ENCODE results near the gene LGALS7.

DNA sequence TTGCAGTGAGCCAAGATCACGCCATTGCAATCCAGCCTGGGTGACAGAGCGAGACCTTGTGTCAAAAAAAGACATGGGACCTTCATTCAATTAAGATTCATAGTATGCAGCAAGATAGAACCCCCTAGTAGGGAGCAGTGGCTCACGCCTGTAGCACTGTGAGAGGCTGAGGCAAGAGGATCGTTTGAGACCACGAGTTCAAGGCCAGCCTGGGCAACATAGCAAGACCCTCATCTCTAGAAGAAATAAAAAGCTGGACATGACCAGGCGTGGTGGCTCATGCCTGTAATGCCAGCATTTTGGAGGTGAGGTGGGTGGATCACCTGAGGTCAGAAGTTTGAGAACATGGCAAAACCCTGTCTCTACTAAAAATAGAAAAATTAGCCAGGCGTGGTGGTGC, 7.1 kb upstream of the LGALS7 start:
- TF ChIP-seq, protein P1, sequence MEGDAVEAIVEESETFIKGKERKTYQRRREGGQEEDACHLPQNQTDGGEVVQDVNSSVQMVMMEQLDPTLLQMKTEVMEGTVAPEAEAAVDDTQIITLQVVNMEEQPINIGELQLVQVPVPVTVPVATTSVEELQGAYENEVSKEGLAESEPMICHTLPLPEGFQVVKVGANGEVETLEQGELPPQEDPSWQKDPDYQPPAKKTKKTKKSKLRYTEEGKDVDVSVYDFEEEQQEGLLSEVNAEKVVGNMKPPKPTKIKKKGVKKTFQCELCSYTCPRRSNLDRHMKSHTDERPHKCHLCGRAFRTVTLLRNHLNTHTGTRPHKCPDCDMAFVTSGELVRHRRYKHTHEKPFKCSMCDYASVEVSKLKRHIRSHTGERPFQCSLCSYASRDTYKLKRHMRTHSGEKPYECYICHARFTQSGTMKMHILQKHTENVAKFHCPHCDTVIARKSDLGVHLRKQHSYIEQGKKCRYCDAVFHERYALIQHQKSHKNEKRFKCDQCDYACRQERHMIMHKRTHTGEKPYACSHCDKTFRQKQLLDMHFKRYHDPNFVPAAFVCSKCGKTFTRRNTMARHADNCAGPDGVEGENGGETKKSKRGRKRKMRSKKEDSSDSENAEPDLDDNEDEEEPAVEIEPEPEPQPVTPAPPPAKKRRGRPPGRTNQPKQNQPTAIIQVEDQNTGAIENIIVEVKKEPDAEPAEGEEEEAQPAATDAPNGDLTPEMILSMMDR (IDR thresholded peaks at IDR 0.05; ENCODE audit: poor library complexity): no peak
- TF ChIP-seq EZH2 (IDR thresholded peaks at IDR 0.05; ENCODE audit: borderline replicate concordance) (no peak), EZH2phosphoT487 (IDR thresholded peaks at IDR 0.05; ENCODE audit: low read depth, severe bottlenecking, unreplicated experiment) (no peak)
